ENCODE data around the gene POM121L2. TPM values are rescaled to one million over a fixed set of nuclear protein-coding genes. Genes with fewer than 3 reads are reported as not detected.

Gene POM121L2
- total and polyA plus RNA-seq, 9 of the 15 experiments (the other 6 are each of a cell fraction or from before 2014, with no cell fraction given), result 0.23 to 0.45 TPM; not detected in 7

GRCh38 chr6:27327023-27327738 lies 15.1 kb upstream of the POM121L2 start:
- no peak overlapping the region for H3K27ac ChIP-seq (ENCODE audit: extremely low read depth, low read depth, low read length)

More at GRCh38 chr6:27327023-27327738, 15.1 kb upstream of the POM121L2 start:
- Histone ChIP-seq H3K27me3 (ENCODE audit: control insufficient read depth in 2 of 2, insufficient read depth in 2 of 2, low read length in 2 of 2) (no peaks in the 10 kb centered on the region), H3K9me1 (ENCODE audit: control insufficient read depth, insufficient read depth, low read length) (no peaks in the 10 kb centered on the region), H3K4me3 (no peak overlapping the region), H3K9me3 (replicated peaks; ENCODE audit: control insufficient read depth, insufficient read depth, low read depth, low read length) (no peaks in the 10 kb centered on the region), H2AFZ (ENCODE audit: low read depth, low read length) (peak overlapping the region; percentile 16; the same call in 1 of the 2 replicates), H3K9ac (ENCODE audit: insufficient read depth in 1 of 2, low read depth in 2 of 2, low read length in 2 of 2) (no peak overlapping the region), H4K20me1 (replicated peaks; ENCODE audit: control insufficient read depth, insufficient read depth, low read length) (no peaks in the 10 kb centered on the region), H3K36me3 (ENCODE audit: control insufficient read depth, insufficient read depth, low read length) (no peaks in the 10 kb centered on the region), H3K4me2 (ENCODE audit: insufficient read depth, low read length) (no peak overlapping the region), H3K4me1 (replicated peaks in 1 of 2; ENCODE audit: control insufficient read depth in 2 of 2, insufficient read depth in 2 of 2, low read length in 2 of 2) (peaks cover 0 to 2% of the 10 kb centered on the region in 2 experiments; a peak in 1 of 5 replicates), H3K79me2 (ENCODE audit: control insufficient read depth, insufficient read depth, low read length) (no peaks in the 10 kb centered on the region)
- FAIRE-seq, result no peak
- peak; percentile 45 for TF ChIP-seq POLR2A (conservative IDR thresholded peaks at IDR 0.05)
- 0 out of 2 replicates have a peak, but pooled peaks have one; percentile 15 for TF ChIP-seq REST (IDR thresholded peaks at IDR 0.05; ENCODE audit: borderline replicate concordance)
- no peak for TF ChIP-seq REST (CRISPR knock-in tag; IDR thresholded peaks at IDR 0.05; ENCODE audit: low read depth)
- TF ChIP-seq MYBL2 (IDR thresholded peaks at IDR 0.05; ENCODE audit: low read depth), result no peak
- TF ChIP-seq MYBL2 (CRISPR knock-in tag; IDR thresholded peaks at IDR 0.05; ENCODE audit: borderline replicate concordance), result no peak
- TF ChIP-seq, protein P1, sequence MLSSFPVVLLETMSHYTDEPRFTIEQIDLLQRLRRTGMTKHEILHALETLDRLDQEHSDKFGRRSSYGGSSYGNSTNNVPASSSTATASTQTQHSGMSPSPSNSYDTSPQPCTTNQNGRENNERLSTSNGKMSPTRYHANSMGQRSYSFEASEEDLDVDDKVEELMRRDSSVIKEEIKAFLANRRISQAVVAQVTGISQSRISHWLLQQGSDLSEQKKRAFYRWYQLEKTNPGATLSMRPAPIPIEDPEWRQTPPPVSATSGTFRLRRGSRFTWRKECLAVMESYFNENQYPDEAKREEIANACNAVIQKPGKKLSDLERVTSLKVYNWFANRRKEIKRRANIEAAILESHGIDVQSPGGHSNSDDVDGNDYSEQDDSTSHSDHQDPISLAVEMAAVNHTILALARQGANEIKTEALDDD (IDR thresholded peaks at IDR 0.05), result 0 out of 2 replicates have a peak, but pooled peaks have one; percentile 29
- peak; percentile 63 for ATAC-seq
- in situ Hi-C loops (cut with MboI), result no loop called here
- BruUV-seq (replicated peaks), result no TSS peak
- no peak for DNase-seq (ENCODE audit: extremely low read depth in 1 of 4, low spot score in 3 of 4)
- whole genome bisulfite sequencing (ENCODE audit: insufficient coverage, low coverage, missing lambda C conversion rate), result 20% methylated on average over 1 of the region's 1 CpG
- intact Hi-C loops (cut with micrococcal nuclease), result no loop called here
- POLR2A ChIA-PET, result interaction anchor here (0.6 to 1.0 kb wide), 3 partner anchors 10 to 208 kb away, joined by 3 to 6 read pairs (median 4); no protein-coding TSS in a partner anchor
- CTCF ChIA-PET (ENCODE audit: low intra/inter-chr PET ratio), result no interaction called here
